Measurements from ENCODE around the gene GDI1. TPM values are rescaled to one million over a fixed set of nuclear protein-coding genes. Genes with fewer than 3 reads are reported as not detected.

GDI1 gene
- total and polyA plus RNA-seq, 2 experiments from 2014 or later = 48.5 to 95.9 TPM

DNA sequence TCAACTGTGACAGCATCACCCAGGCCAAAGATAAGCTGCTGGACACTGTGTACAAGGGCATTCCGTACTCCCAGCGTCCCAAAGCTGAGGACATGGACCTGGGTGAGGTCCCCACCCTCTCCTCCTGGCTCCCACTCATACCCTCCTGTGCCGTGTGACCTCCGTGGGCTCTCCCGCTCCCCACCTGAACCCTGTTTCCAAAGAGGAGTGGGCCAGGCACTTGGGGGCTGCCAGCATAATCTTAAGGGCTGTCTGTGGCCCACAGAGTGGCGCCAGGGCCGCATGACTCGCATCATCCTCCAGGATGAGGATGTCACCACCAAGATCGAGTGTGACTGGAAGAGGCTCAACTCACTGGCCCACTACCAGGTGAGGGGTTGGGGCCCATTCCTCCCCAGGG is 32.2 kb downstream of the GDI1 start (continued):
- TF ChIP-seq, protein P1, sequence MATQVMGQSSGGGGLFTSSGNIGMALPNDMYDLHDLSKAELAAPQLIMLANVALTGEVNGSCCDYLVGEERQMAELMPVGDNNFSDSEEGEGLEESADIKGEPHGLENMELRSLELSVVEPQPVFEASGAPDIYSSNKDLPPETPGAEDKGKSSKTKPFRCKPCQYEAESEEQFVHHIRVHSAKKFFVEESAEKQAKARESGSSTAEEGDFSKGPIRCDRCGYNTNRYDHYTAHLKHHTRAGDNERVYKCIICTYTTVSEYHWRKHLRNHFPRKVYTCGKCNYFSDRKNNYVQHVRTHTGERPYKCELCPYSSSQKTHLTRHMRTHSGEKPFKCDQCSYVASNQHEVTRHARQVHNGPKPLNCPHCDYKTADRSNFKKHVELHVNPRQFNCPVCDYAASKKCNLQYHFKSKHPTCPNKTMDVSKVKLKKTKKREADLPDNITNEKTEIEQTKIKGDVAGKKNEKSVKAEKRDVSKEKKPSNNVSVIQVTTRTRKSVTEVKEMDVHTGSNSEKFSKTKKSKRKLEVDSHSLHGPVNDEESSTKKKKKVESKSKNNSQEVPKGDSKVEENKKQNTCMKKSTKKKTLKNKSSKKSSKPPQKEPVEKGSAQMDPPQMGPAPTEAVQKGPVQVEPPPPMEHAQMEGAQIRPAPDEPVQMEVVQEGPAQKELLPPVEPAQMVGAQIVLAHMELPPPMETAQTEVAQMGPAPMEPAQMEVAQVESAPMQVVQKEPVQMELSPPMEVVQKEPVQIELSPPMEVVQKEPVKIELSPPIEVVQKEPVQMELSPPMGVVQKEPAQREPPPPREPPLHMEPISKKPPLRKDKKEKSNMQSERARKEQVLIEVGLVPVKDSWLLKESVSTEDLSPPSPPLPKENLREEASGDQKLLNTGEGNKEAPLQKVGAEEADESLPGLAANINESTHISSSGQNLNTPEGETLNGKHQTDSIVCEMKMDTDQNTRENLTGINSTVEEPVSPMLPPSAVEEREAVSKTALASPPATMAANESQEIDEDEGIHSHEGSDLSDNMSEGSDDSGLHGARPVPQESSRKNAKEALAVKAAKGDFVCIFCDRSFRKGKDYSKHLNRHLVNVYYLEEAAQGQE (IDR thresholded peaks at IDR 0.05; ENCODE audit: unreplicated experiment) = no peak
- TF ChIP-seq NANOG (IDR thresholded peaks at IDR 0.05; ENCODE audit: borderline replicate concordance) = no peak

DNA sequence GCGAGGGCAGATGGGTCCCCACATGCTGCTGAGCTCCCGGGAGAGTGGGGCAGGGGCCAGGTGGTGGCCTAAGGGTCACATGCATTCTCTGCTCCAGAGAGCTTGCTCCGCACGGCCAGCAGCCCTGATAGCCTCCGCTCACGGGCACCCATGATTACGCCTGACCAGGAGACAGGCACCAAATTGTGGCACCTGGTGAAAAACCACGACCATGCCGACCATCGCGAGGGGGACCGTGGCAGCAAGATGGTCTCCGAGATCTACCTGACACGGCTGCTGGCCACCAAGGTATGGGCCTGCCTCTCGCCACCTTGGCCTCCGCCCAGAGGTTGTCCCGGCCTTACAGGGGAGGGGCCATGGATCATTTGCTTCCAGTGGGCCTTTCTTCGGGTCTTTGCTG is 32.9 kb downstream of the GDI1 start:
- Histone ChIP-seq H3F3A (replicated peaks; ENCODE audit: low read depth) (no peaks in the 10 kb centered on the region), H3K9me2 (ENCODE audit: insufficient read depth) (no peaks in the 10 kb centered on the region), H3K4me2 (no peak overlapping the region), H3K36me3 (ENCODE audit: insufficient read depth) (no peaks in the 10 kb centered on the region), H3K27me3 (ENCODE audit: insufficient read depth) (no peaks in the 10 kb centered on the region), H2AFZ (no peak overlapping the region), H3K27ac (ENCODE audit: low read depth) (no peak overlapping the region), H3K79me2 (replicated peaks; ENCODE audit: insufficient read depth) (no peaks in the 10 kb centered on the region), H3K4me1 (ENCODE audit: insufficient read depth) (no peaks in the 10 kb centered on the region), H3K4me3 (no peak overlapping the region), H4K20me1 (replicated peaks; ENCODE audit: insufficient read depth) (no peaks in the 10 kb centered on the region; the same call in 1 of the 2 replicates)
- Mint-ChIP-seq H3K4me1 (no peaks in the 10 kb centered on the region), H3K27ac (no peak overlapping the region), H3K9me3 (no peaks in the 10 kb centered on the region), H3K4me3 (no peak overlapping the region), H3K36me3 (ENCODE audit: low read depth) (peaks cover 6% of the 10 kb centered on the region), H3K27me3 (ENCODE audit: insufficient read depth, low read depth, poor library complexity) (peaks cover 4% of the 10 kb centered on the region)
- no peak for TF ChIP-seq EZH2phosphoT487 (IDR thresholded peaks at IDR 0.05; ENCODE audit: unreplicated experiment)
- TF ChIP-seq EZH2 (IDR thresholded peaks at IDR 0.05; ENCODE audit: low read depth, unreplicated experiment) = no peak
- TF ChIP-seq, protein P2, sequence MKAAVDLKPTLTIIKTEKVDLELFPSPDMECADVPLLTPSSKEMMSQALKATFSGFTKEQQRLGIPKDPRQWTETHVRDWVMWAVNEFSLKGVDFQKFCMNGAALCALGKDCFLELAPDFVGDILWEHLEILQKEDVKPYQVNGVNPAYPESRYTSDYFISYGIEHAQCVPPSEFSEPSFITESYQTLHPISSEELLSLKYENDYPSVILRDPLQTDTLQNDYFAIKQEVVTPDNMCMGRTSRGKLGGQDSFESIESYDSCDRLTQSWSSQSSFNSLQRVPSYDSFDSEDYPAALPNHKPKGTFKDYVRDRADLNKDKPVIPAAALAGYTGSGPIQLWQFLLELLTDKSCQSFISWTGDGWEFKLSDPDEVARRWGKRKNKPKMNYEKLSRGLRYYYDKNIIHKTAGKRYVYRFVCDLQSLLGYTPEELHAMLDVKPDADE (IDR thresholded peaks at IDR 0.05) = no peak
- DNase-seq (ENCODE audit: low spot score) (no peak), ATAC-seq (no peak)

DNA sequence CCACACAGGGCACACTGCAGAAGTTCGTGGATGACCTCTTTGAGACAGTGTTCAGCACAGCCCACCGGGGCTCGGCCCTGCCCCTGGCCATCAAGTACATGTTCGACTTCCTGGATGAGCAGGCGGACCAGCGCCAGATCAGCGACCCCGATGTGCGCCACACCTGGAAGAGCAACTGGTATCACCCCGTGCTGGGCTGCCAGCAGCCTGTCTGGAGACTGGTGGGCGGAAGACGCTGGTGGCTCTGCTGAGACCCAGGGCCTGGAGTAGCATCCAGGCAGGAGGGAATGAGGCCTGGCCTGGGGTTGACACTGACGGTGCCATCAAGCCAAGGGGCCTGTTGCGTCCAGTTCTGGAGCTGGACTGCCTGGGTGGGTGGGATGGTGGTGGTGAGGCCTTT is 33.5 kb downstream of the GDI1 start:
- H3K27ac Mint-ChIP-seq = no peak overlapping the region
- DNase-seq (ENCODE audit: low spot score) = no peak
- Histone ChIP-seq H3K9me2 (ENCODE audit: insufficient read depth) (no peaks in the 10 kb centered on the region), H4K20me1 (replicated peaks; ENCODE audit: insufficient read depth) (no peaks in the 10 kb centered on the region; the same call in 1 of the 2 replicates), H3K4me3 (no peak overlapping the region), H2AFZ (no peak overlapping the region), H3K4me1 (ENCODE audit: insufficient read depth) (no peaks in the 10 kb centered on the region), H3K27ac (ENCODE audit: low read depth) (no peak overlapping the region), H3F3A (replicated peaks; ENCODE audit: low read depth) (no peaks in the 10 kb centered on the region), H3K27me3 (ENCODE audit: insufficient read depth) (no peaks in the 10 kb centered on the region), H3K4me2 (no peak overlapping the region), H3K36me3 (ENCODE audit: insufficient read depth) (no peaks in the 10 kb centered on the region), H3K79me2 (replicated peaks; ENCODE audit: insufficient read depth) (no peaks in the 10 kb centered on the region)
- H3K4me3 Mint-ChIP-seq = no peak overlapping the region
- no peak for ATAC-seq
- H3K36me3 Mint-ChIP-seq (ENCODE audit: low read depth) = peaks cover 7% of the 10 kb centered on the region
- no peaks in the 10 kb centered on the region for H3K9me3 Mint-ChIP-seq
- no peaks in the 10 kb centered on the region for H3K4me1 Mint-ChIP-seq
- H3K27me3 Mint-ChIP-seq (ENCODE audit: insufficient read depth, low read depth, poor library complexity) = peaks cover 4% of the 10 kb centered on the region
- no peak for TF ChIP-seq JUNB (IDR thresholded peaks at IDR 0.05; ENCODE audit: unreplicated experiment)
- TF ChIP-seq, protein P3, sequence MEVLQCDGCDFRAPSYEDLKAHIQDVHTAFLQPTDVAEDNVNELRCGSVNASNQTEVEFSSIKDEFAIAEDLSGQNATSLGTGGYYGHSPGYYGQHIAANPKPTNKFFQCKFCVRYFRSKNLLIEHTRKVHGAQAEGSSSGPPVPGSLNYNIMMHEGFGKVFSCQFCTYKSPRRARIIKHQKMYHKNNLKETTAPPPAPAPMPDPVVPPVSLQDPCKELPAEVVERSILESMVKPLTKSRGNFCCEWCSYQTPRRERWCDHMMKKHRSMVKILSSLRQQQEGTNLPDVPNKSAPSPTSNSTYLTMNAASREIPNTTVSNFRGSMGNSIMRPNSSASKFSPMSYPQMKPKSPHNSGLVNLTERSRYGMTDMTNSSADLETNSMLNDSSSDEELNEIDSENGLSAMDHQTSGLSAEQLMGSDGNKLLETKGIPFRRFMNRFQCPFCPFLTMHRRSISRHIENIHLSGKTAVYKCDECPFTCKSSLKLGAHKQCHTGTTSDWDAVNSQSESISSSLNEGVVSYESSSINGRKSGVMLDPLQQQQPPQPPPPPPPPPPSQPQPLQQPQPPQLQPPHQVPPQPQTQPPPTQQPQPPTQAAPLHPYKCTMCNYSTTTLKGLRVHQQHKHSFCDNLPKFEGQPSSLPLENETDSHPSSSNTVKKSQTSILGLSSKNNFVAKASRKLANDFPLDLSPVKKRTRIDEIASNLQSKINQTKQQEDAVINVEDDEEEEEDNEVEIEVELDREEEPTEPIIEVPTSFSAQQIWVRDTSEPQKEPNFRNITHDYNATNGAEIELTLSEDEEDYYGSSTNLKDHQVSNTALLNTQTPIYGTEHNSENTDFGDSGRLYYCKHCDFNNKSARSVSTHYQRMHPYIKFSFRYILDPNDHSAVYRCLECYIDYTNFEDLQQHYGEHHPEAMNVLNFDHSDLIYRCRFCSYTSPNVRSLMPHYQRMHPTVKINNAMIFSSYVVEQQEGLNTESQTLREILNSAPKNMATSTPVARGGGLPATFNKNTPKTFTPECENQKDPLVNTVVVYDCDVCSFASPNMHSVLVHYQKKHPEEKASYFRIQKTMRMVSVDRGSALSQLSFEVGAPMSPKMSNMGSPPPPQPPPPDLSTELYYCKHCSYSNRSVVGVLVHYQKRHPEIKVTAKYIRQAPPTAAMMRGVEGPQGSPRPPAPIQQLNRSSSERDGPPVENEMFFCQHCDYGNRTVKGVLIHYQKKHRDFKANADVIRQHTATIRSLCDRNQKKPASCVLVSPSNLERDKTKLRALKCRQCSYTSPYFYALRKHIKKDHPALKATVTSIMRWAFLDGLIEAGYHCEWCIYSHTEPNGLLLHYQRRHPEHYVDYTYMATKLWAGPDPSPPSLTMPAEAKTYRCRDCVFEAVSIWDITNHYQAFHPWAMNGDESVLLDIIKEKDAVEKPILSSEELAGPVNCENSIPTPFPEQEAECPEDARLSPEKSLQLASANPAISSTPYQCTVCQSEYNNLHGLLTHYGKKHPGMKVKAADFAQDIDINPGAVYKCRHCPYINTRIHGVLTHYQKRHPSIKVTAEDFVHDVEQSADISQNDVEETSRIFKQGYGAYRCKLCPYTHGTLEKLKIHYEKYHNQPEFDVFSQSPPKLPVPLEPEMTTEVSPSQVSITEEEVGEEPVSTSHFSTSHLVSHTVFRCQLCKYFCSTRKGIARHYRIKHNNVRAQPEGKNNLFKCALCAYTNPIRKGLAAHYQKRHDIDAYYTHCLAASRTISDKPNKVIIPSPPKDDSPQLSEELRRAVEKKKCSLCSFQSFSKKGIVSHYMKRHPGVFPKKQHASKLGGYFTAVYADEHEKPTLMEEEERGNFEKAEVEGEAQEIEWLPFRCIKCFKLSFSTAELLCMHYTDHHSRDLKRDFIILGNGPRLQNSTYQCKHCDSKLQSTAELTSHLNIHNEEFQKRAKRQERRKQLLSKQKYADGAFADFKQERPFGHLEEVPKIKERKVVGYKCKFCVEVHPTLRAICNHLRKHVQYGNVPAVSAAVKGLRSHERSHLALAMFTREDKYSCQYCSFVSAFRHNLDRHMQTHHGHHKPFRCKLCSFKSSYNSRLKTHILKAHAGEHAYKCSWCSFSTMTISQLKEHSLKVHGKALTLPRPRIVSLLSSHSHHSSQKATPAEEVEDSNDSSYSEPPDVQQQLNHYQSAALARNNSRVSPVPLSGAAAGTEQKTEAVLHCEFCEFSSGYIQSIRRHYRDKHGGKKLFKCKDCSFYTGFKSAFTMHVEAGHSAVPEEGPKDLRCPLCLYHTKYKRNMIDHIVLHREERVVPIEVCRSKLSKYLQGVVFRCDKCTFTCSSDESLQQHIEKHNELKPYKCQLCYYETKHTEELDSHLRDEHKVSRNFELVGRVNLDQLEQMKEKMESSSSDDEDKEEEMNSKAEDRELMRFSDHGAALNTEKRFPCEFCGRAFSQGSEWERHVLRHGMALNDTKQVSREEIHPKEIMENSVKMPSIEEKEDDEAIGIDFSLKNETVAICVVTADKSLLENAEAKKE (CRISPR knock-in tag; IDR thresholded peaks at IDR 0.05) = no peak
- TF ChIP-seq, protein P4, sequence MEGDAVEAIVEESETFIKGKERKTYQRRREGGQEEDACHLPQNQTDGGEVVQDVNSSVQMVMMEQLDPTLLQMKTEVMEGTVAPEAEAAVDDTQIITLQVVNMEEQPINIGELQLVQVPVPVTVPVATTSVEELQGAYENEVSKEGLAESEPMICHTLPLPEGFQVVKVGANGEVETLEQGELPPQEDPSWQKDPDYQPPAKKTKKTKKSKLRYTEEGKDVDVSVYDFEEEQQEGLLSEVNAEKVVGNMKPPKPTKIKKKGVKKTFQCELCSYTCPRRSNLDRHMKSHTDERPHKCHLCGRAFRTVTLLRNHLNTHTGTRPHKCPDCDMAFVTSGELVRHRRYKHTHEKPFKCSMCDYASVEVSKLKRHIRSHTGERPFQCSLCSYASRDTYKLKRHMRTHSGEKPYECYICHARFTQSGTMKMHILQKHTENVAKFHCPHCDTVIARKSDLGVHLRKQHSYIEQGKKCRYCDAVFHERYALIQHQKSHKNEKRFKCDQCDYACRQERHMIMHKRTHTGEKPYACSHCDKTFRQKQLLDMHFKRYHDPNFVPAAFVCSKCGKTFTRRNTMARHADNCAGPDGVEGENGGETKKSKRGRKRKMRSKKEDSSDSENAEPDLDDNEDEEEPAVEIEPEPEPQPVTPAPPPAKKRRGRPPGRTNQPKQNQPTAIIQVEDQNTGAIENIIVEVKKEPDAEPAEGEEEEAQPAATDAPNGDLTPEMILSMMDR (conservative IDR thresholded peaks at IDR 0.05; ENCODE audit: low read depth in 2 of 2) = no peak
